Testis (tissue), 3 donors: ENCODE data around the gene LSM7. TPM values are rescaled to one million over a fixed set of nuclear protein-coding genes. Genes with fewer than 3 reads are reported as not detected.
A peak's percentile ranks its signal among the peaks of the same experiment; 100 is the strongest.

Experiments
- DNase-seq: peaks from one replicate; pipeline ENCODE4 v3.0.0-alpha.2; 2019
- H3K27ac ChIP-seq, 2 donors: fragments of 200-600 bp; sonication (generic); one replicate each; pipeline ENCODE4 v1.5.1; 2019
- H3K27me3 ChIP-seq: fragments of 200-600 bp; sonication (generic); one replicate; pipeline ENCODE4 v1.5.1; 2019
- H3K36me3 ChIP-seq: fragments of 200-600 bp; sonication (generic); one replicate; pipeline ENCODE4 v1.5.1; 2017; ENCODE audit warnings: low read depth; ENCODE audit errors: missing control alignments
- H3K4me1 ChIP-seq: fragments of 200-600 bp; sonication (generic); one replicate; pipeline ENCODE4 v1.5.1; 2019
- H3K4me3 ChIP-seq, 2 donors: fragments of 200-600 bp; sonication (generic); one replicate each; pipeline ENCODE4 v1.5.1; 2017 to 2019
- H3K9me3 ChIP-seq: fragments of 200-600 bp; sonication (generic); one replicate; pipeline ENCODE4 v1.5.1; 2017
- POLR2A ChIP-seq: fragments of 450-650 bp; IDR thresholded peaks from one replicate; pipeline ENCODE4 v1.6.1; 2017; ENCODE audit warnings: antibody characterized with exemption, mild to moderate bottlenecking, moderate library complexity
- WGBS, 2 donors: methylation state at CpG; one replicate each; pipeline ENCODE4 v1.1.5; 2018; 5-methylcytosine and 5-hydroxymethylcytosine counted together
- intact Hi-C: fragments of 100-400 bp; cut with DNase I; formaldehyde crosslinking; loops from one replicate; pipeline ENCODE4 v1.15.1; 2023; ENCODE audit warnings: low total_unique reads
- polyA plus RNA-seq: library from polyadenylated mRNA; stranded (reverse); fragments of 350-450 nt; fragmentation: Illumina TruSeq; extraction: RNeasy Lipid Tissue Mini Kit (QIAGEN cat#74804); gene quantifications from one replicate; pipeline ENCODE4 v1.2.3, GENCODE V29; 2014; ENCODE audit warnings: low read depth, low replicate concordance; ENCODE audit not compliant: insufficient read depth
- total RNA-seq, 2 donors: library from RNA; depleted of rRNA; stranded (reverse); fragments of >200 nt; gene quantifications; one replicate each; pipeline ENCODE4 v1.2.3, GENCODE V29; 2016
- TF ChIP-seq, protein P1 (sequence below), 3 experiments: fragments of 450-650 bp in 2 of 3; fragments of 200-600 bp in 1 of 3; sonication (generic) in 1 of 3; IDR thresholded peaks; one replicate each; pipeline ENCODE4 v1.5.1; 2016 to 2019; ENCODE audit warnings: antibody characterized with exemption in 3 of 3, mild to moderate bottlenecking in 2 of 3, moderate library complexity in 1 of 3

The LSM7 gene
- total and polyA plus RNA-seq, 3 donors from 2014 or later = 80.7 to 179 (median 163) TPM

DNA sequence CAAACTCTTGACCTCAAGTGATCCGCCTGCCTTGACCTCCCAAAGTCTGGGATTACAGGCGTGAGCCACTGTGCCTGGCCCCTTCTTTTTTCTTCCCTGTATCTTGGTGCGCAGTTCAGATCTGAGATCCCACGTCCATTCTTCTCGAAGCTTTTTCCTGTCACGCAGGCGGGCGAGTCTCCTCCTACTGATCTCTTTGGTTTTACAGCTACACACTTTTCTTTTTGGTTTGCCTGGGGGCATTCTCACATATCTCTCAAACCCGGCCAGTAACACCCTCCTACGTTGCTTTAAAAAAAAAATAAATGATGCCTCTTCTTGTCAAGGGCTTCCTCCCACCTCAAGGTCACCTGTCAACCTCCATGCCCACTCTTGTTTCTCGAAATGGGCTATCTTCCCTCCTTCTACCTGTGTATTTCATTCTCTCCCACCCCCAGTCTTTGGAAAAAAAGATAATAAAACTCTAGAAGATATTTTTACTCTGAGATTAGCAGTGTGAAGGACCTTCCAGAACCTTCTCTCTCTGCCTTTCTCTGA is 43.8 kb upstream of the LSM7 start:
- intact Hi-C loops = no loop called here
- no peak overlapping the region for H3K4me3 ChIP-seq
- H3K27me3 ChIP-seq = no peaks in the 10 kb centered on the region
- no peaks in the 10 kb centered on the region for H3K4me1 ChIP-seq
- no peaks in the 10 kb centered on the region for H3K36me3 ChIP-seq
- DNase-seq = no peak
- no peak for TF ChIP-seq POLR2A
- TF ChIP-seq, protein P1, sequence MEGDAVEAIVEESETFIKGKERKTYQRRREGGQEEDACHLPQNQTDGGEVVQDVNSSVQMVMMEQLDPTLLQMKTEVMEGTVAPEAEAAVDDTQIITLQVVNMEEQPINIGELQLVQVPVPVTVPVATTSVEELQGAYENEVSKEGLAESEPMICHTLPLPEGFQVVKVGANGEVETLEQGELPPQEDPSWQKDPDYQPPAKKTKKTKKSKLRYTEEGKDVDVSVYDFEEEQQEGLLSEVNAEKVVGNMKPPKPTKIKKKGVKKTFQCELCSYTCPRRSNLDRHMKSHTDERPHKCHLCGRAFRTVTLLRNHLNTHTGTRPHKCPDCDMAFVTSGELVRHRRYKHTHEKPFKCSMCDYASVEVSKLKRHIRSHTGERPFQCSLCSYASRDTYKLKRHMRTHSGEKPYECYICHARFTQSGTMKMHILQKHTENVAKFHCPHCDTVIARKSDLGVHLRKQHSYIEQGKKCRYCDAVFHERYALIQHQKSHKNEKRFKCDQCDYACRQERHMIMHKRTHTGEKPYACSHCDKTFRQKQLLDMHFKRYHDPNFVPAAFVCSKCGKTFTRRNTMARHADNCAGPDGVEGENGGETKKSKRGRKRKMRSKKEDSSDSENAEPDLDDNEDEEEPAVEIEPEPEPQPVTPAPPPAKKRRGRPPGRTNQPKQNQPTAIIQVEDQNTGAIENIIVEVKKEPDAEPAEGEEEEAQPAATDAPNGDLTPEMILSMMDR (IDR thresholded peaks at IDR 0.05) = no peak
- no peaks in the 10 kb centered on the region for H3K9me3 ChIP-seq
- peak overlapping the region in 1 of 2 donors; percentile 52 for H3K27ac ChIP-seq
- WGBS, 2 donors = 35 to 54% methylated on average over 11 of the region's 11 CpGs

DNA sequence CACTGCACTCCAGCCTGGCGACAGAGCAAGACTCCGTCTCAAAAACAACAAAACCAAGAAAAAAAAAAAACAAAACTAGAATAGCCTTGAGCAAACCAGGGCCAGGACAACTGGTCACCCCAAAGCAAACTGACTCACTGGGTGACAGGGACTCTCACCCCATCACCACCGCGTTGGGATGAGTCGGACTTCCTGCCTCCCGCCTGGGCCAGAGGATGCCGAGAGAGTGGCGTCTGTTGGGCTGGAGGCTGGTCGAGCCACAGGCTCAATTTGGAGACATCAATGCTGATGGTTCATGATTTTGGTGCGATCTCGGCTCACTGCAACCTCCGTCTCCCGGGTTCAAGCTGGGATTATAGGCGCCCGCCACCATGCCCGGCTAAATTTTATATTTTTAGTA is 43.3 kb upstream of the LSM7 start:
- intact Hi-C loops = no loop called here
- H3K27ac ChIP-seq = no peak overlapping the region
- no peaks in the 10 kb centered on the region for H3K4me1 ChIP-seq
- no peak overlapping the region for H3K4me3 ChIP-seq
- no peak for DNase-seq
- no peaks in the 10 kb centered on the region for H3K27me3 ChIP-seq
- no peaks in the 10 kb centered on the region for H3K9me3 ChIP-seq
- 71 to 76% methylated on average over 11 to 16 of the region's 16 CpGs for WGBS, 2 donors
- no peaks in the 10 kb centered on the region for H3K36me3 ChIP-seq
- TF ChIP-seq, protein P1 (IDR thresholded peaks at IDR 0.05) = no peak
- no peak for TF ChIP-seq POLR2A

DNA sequence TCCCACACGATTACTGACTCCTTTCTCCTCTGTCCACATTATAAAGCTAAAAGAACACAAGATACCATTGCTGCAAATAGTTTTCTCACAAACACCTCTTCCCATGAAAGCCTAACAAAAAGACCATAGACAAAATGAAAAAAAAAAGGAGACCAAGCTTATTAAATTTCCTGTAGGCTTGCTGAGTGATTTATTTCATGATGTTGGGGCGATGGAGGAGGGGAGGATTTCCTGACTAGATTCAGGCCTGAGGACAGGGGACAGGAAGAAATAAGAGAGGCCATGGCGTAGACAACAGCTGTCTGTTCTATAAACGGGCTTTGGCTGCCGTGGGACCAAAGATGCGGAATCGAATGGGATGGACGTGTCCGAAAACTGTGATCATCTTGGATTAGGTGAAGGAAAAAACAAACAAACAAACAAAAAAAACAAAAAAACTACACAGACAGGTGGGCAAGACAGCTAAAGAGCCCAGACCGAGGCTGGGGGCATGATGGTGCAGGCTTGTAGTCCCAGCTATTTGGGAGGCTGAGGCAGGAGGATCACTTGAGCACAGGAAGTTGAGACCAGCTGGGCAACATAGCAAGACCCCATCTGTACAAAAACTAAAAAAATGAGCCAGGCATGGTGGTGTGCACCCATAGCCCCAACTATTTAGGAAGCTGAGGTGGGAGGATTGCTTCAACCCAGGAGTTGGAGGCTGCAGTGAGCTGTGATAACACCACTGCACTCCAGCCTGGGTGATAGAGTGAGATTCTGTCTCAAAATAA is 37.0 kb upstream of the LSM7 start:
- Histone ChIP-seq H3K9me3 (no peaks in the 10 kb centered on the region), H3K36me3 (no peaks in the 10 kb centered on the region), H3K27me3 (no peaks in the 10 kb centered on the region), H3K4me3 (no peak overlapping the region), H3K27ac (no peak overlapping the region), H3K4me1 (no peaks in the 10 kb centered on the region)
- 63 to 69% methylated on average over 10 of the region's 10 CpGs for WGBS, 2 donors
- DNase-seq = no peak
- TF ChIP-seq POLR2A = no peak
- TF ChIP-seq, protein P1 (IDR thresholded peaks at IDR 0.05) = no peak
- intact Hi-C loops = no loop called here

DNA sequence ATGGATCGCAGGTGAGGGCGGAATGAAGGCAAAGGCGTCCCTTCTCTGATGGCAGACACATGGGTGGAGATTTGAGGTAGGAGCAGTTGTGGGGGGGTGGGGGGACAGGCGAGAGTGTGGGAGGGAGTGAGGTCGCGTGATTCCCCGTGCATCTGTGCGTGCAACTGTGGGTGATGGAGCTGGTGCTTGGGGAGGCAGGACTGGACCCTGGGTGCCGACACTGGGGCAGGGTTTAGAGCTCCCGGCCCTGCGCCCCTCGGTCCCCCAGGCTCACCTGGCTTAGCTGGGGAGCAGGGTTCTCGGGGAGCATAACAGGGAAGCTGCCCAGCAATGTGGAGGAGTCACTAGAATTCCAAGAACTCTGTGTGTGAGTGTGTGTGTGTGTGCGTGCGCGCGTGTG is 35.0 kb upstream of the LSM7 start:
- no peak overlapping the region for H3K27ac ChIP-seq
- H3K4me3 ChIP-seq = no peak overlapping the region
- H3K27me3 ChIP-seq = no peaks in the 10 kb centered on the region
- WGBS, 2 donors = 52 to 71% methylated on average over 17 of the region's 17 CpGs
- intact Hi-C loops = no loop called here
- H3K36me3 ChIP-seq = no peaks in the 10 kb centered on the region
- no peak for TF ChIP-seq POLR2A
- TF ChIP-seq, protein P1 (IDR thresholded peaks at IDR 0.05) = no peak
- H3K9me3 ChIP-seq = no peaks in the 10 kb centered on the region
- H3K4me1 ChIP-seq = no peaks in the 10 kb centered on the region
- no peak for DNase-seq

DNA sequence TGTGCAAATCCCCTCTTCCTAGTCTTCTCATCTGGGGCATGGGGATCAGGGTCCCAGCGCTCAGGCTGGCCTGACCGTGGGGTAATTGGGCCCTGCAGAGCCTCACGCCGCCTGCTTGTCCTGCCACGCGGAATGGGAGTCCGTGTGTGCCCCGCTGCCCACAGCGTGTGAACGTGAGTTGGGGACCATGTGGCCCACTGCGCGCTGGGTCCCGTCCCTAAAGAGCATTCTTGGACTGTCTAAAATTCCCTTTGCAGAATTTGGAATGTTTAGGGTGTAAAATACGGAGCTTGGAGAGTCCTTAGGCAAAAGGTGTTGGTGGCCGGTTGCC is 34.5 kb upstream of the LSM7 start:
- H3K27me3 ChIP-seq = no peaks in the 10 kb centered on the region
- no peaks in the 10 kb centered on the region for H3K4me1 ChIP-seq
- WGBS, 2 donors = 82 to 90% methylated on average over 15 of the region's 15 CpGs
- no peak overlapping the region for H3K4me3 ChIP-seq
- no peak overlapping the region for H3K27ac ChIP-seq
- H3K9me3 ChIP-seq = no peaks in the 10 kb centered on the region
- TF ChIP-seq, protein P1 (IDR thresholded peaks at IDR 0.05) = no peak
- no peak for TF ChIP-seq POLR2A
- no peaks in the 10 kb centered on the region for H3K36me3 ChIP-seq
- intact Hi-C loops = no loop called here
- no peak for DNase-seq
